ENCODE data around the gene ETS1. TPM values are rescaled to one million over a fixed set of nuclear protein-coding genes. Genes with fewer than 3 reads are reported as not detected.

ETS1 gene
- polyA plus RNA-seq, 4 donors = 5.1 to 31.5 (median 20.9) TPM

DNA sequence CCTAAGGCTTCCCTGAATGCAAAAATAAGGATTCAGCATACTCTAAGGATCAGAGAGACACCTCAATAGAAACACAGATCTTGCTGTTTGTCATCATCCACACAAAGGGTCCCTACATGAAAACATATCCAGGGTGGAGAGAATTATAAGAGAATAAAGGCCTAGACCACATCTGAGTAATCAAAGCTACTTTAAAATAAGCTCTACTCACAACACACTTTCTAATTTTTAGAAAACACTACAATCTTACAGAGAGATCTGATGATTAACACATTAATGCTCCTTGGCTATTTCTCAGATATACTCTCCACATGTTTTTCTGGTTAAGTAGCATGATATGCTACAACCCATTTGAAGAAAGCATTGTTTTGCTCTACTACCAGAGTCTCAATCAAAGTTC, 108.2 kb downstream of the ETS1 start:
- H3K9me3 ChIP-seq (ENCODE audit: control insufficient read depth in 2 of 2, insufficient read depth in 1 of 2, low read depth in 1 of 2, low read length in 1 of 2) = no peaks in the 10 kb centered on the region
- FAIRE-seq (no peak), DNase-seq (no peak)
- H3K36me3 ChIP-seq (ENCODE audit: control insufficient read depth in 3 of 3, insufficient read depth in 2 of 3, low read depth in 1 of 3, low read length in 3 of 3) = peaks cover 0 to 29% (median 2%) of the 10 kb centered on the region in 3 donors
- H3K4me1 ChIP-seq (ENCODE audit: control insufficient read depth in 3 of 3, insufficient read depth in 2 of 3, low read depth in 1 of 3, low read length in 2 of 3) = peaks cover 0 to 24% (median 13%) of the 10 kb centered on the region in 3 donors
- H3K27me3 ChIP-seq (ENCODE audit: control insufficient read depth in 3 of 3, insufficient read depth in 3 of 3, low read length in 3 of 3) = no peaks in the 10 kb centered on the region
- H3K27ac ChIP-seq (ENCODE audit: low read depth in 1 of 3, low read length in 2 of 3) = peak overlapping the region in 1 of 3 donors; percentile 56
- H3K4me3 ChIP-seq (ENCODE audit: low read depth in 1 of 3, low read length in 3 of 3) = no peak overlapping the region

DNA sequence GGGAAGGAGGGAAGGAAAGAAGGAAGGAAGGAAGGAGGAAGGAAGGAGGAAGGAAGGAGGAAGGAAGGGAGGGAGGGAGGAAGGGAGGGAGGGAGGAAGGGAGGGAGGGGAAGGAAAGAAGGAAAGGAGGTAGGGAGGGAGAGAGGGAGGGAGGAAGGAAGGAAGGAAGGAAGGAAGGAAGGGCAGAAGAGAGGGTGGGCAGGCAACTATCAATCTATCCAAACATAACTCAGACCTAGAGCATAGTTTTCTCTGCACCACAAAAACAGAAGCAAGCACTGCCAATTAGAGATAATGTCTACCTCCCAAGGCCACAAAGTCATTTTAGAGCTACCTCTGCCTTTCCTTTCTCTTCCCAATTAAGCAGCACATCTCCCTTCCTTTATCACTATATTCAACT, 109.1 kb downstream of the ETS1 start:
- FAIRE-seq (no peak), DNase-seq (no peak)
- no peaks in the 10 kb centered on the region for H3K27me3 ChIP-seq (ENCODE audit: control insufficient read depth in 3 of 3, insufficient read depth in 3 of 3, low read length in 3 of 3)
- H3K36me3 ChIP-seq (ENCODE audit: control insufficient read depth in 3 of 3, insufficient read depth in 2 of 3, low read depth in 1 of 3, low read length in 3 of 3) = peaks cover 0 to 29% (median 2%) of the 10 kb centered on the region in 3 donors
- no peak overlapping the region for H3K4me3 ChIP-seq (ENCODE audit: low read depth in 1 of 3, low read length in 3 of 3)
- no peaks in the 10 kb centered on the region for H3K9me3 ChIP-seq (ENCODE audit: control insufficient read depth in 2 of 2, insufficient read depth in 1 of 2, low read depth in 1 of 2, low read length in 1 of 2)
- peaks cover 6 to 28% (median 20%) of the 10 kb centered on the region in 3 donors for H3K4me1 ChIP-seq (ENCODE audit: control insufficient read depth in 3 of 3, insufficient read depth in 2 of 3, low read depth in 1 of 3, low read length in 2 of 3)
- H3K27ac ChIP-seq (ENCODE audit: low read depth in 1 of 3, low read length in 2 of 3) = peak overlapping the region in 1 of 3 donors; percentile 64

DNA sequence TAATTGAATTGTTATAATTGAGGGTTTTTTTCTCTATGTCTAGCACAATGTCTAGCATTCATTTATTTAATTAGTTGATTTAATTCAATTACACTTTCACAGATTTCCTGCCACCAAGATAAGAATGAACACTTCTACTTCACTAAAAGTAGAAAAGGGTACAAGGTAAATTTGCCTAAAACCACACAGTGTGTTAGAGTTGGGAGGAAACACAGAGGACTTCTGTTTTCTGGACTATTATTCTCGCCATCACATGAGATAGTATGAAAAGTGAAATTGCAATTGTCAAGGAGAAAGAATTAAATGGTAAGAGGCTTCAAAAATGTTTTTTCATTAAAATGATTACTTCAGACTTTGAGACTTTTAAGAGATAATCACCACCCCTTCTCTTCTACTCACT, 109.5 kb downstream of the ETS1 start:
- no peaks in the 10 kb centered on the region for H3K27me3 ChIP-seq (ENCODE audit: control insufficient read depth in 3 of 3, insufficient read depth in 3 of 3, low read length in 3 of 3)
- no peaks in the 10 kb centered on the region for H3K9me3 ChIP-seq (ENCODE audit: control insufficient read depth in 2 of 2, insufficient read depth in 1 of 2, low read depth in 1 of 2, low read length in 1 of 2)
- H3K4me3 ChIP-seq (ENCODE audit: low read depth in 1 of 3, low read length in 3 of 3) = no peak overlapping the region
- H3K27ac ChIP-seq (ENCODE audit: low read depth in 1 of 3, low read length in 2 of 3) = no peak overlapping the region
- FAIRE-seq (no peak), DNase-seq (no peak)
- H3K36me3 ChIP-seq (ENCODE audit: control insufficient read depth in 3 of 3, insufficient read depth in 2 of 3, low read depth in 1 of 3, low read length in 3 of 3) = peaks cover 0 to 29% (median 2%) of the 10 kb centered on the region in 3 donors
- 71 to 89% (median 79%) methylated on average over 1 of the region's 1 CpG for WGBS, 3 donors
- H3K4me1 ChIP-seq (ENCODE audit: control insufficient read depth in 3 of 3, insufficient read depth in 2 of 3, low read depth in 1 of 3, low read length in 2 of 3) = peaks cover 8 to 30% (median 20%) of the 10 kb centered on the region in 3 donors

DNA sequence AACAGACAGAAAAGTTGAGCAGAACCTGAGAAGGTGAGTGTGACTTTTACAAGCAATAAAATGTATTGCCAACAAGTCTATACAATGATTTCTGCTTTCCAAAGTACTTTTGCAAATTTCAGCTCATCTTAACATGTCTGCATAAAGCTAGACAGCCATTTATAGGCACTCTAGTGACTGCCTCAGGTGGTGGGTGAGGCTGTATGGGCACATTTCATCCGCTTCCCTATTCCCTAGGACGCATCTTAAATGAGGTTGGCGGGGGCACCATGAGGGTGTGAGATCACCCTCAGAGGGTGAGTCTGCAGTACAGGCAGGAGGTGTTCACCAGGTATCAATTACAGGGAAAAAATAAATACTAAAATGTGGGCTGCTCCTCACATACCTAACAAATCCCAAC, 110.1 kb downstream of the ETS1 start:
- no peak for DNase-seq
- WGBS, 3 donors = 83 to 90% (median 84%) methylated on average over 3 of the region's 3 CpGs
- Histone ChIP-seq H3K4me3 (ENCODE audit: low read depth in 1 of 3, low read length in 3 of 3) (no peak overlapping the region), H3K4me1 (ENCODE audit: control insufficient read depth in 3 of 3, insufficient read depth in 2 of 3, low read depth in 1 of 3, low read length in 2 of 3) (peaks cover 10 to 36% (median 25%) of the 10 kb centered on the region in 3 donors), H3K36me3 (ENCODE audit: control insufficient read depth in 3 of 3, insufficient read depth in 2 of 3, low read depth in 1 of 3, low read length in 3 of 3) (peaks cover 0 to 29% (median 2%) of the 10 kb centered on the region in 3 donors), H3K9me3 (ENCODE audit: control insufficient read depth in 2 of 2, insufficient read depth in 1 of 2, low read depth in 1 of 2, low read length in 1 of 2) (no peaks in the 10 kb centered on the region), H3K27me3 (ENCODE audit: control insufficient read depth in 3 of 3, insufficient read depth in 3 of 3, low read length in 3 of 3) (no peaks in the 10 kb centered on the region), H3K27ac (ENCODE audit: low read depth in 1 of 3, low read length in 2 of 3) (peak overlapping the region in 2 of 3 donors; percentile 39 to 77)
- no peak for FAIRE-seq

DNA sequence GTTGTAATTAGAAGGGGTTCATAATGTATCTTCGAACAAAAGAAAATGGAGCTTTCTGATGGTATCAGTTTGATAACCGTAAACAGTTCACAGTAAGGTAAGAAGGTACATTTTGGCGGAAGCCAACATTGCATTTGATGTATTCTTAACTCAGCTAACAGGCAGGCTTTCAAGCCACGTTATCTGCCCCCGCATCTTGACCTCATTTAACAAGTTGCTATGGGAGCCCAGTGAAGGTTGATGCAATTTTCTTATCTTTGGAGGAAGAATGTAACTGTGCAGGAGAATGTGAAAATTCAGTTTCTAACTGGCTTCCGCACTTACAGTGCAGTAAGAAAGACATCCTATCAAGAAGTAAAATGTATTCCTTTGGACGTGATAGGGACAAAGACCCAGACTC, 110.6 kb downstream of the ETS1 start:
- no peak overlapping the region for H3K4me3 ChIP-seq (ENCODE audit: low read depth in 1 of 3, low read length in 3 of 3)
- H3K9me3 ChIP-seq (ENCODE audit: control insufficient read depth in 2 of 2, insufficient read depth in 1 of 2, low read depth in 1 of 2, low read length in 1 of 2) = no peaks in the 10 kb centered on the region
- peaks cover 0 to 29% (median 2%) of the 10 kb centered on the region in 3 donors for H3K36me3 ChIP-seq (ENCODE audit: control insufficient read depth in 3 of 3, insufficient read depth in 2 of 3, low read depth in 1 of 3, low read length in 3 of 3)
- FAIRE-seq (no peak), DNase-seq (peak; percentile 46 to 74)
- WGBS, 3 donors = 26 to 53% (median 35%) methylated on average over 7 of the region's 7 CpGs
- H3K4me1 ChIP-seq (ENCODE audit: control insufficient read depth in 3 of 3, insufficient read depth in 2 of 3, low read depth in 1 of 3, low read length in 2 of 3) = peaks cover 10 to 39% (median 26%) of the 10 kb centered on the region in 3 donors
- H3K27ac ChIP-seq (ENCODE audit: low read depth in 1 of 3, low read length in 2 of 3) = peak overlapping the region in 1 of 3 donors; percentile 39
- H3K27me3 ChIP-seq (ENCODE audit: control insufficient read depth in 3 of 3, insufficient read depth in 3 of 3, low read length in 3 of 3) = no peaks in the 10 kb centered on the region

DNA sequence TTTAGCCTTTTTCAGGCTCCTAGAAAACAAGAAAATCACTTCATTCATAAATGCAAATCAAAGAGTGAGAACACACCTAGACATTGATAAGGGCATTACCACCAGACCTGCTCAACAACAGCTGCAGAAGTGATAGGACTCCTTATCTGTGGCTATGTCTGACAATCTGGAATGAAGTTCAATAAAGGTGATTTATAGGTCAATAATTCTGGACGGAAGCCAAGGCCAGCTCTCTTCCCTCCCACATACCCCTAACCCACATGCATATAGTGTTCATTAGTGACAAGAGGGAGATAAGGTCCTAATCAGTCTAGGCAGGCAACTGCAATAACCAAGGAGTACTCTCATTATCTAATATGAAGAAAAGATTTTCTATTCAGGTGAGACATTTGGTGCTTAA, 111.3 kb downstream of the ETS1 start:
- H3K4me1 ChIP-seq (ENCODE audit: control insufficient read depth in 3 of 3, insufficient read depth in 2 of 3, low read depth in 1 of 3, low read length in 2 of 3) = peaks cover 10 to 41% (median 29%) of the 10 kb centered on the region in 3 donors

DNA sequence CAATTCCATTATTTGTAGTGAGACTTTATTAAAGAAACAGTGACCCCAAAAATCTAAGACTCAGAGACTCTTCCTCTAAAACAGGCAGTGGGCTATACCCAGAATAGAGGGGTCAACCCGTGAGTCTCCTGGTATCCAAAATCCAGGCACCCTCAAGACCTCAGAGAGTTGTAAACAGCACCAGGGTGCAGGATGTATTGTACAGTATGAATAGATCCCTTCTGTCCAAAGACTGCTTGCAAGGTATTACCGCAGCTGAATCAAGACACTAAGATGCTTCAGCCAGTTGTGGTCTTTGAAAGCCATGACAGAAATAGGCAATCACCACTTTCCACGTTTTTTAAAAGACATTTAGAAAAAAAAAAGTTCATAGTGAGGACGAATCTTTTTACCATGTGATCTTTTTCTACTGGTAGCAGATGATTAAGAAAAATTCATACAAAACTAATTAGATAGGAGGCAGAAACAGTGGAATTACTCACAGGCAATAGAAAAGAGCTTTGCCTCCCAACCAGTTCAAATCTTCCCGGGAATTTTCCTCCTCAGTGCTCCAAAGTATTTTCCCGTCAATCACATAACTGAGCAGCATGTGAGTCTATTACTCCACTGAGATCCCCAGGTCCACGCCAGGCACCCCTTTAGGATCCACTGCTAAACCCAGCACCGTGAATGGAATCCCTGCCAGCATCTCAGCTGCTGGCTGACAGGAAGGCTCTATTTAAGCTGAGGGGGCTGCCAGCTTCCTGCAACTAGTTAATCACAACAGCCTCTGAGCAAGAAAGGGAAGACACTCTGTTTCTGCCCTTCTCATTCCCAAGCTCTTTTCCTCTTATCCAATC, 113.1 kb downstream of the ETS1 start:
- Histone ChIP-seq H3K4me1 (ENCODE audit: control insufficient read depth in 3 of 3, insufficient read depth in 2 of 3, low read depth in 1 of 3, low read length in 2 of 3) (peaks cover 10 to 42% (median 30%) of the 10 kb centered on the region in 3 donors), H3K36me3 (ENCODE audit: control insufficient read depth in 3 of 3, insufficient read depth in 2 of 3, low read depth in 1 of 3, low read length in 3 of 3) (peaks cover 0 to 21% (median 6%) of the 10 kb centered on the region in 3 donors), H3K27me3 (ENCODE audit: control insufficient read depth in 3 of 3, insufficient read depth in 3 of 3, low read length in 3 of 3) (no peaks in the 10 kb centered on the region), H3K9me3 (ENCODE audit: control insufficient read depth in 2 of 2, insufficient read depth in 1 of 2, low read depth in 1 of 2, low read length in 1 of 2) (no peaks in the 10 kb centered on the region), H3K4me3 (ENCODE audit: low read depth in 1 of 3, low read length in 3 of 3) (no peak overlapping the region), H3K27ac (ENCODE audit: low read depth in 1 of 3, low read length in 2 of 3) (peak overlapping the region in 2 of 3 donors; percentile 2 to 74)
- WGBS, 3 donors = 63 to 69% (median 64%) methylated on average over 8 of the region's 8 CpGs
- FAIRE-seq (no peak), DNase-seq (no peak)

More for the DNA sequence above, 111.3 kb downstream of the ETS1 start:
- no peak overlapping the region for H3K4me3 ChIP-seq (ENCODE audit: low read depth in 1 of 3, low read length in 3 of 3)
- 0 to 25% (median 11%) methylated on average over 1 of the region's 1 CpG for WGBS, 3 donors
- peak overlapping the region in 2 of 3 donors; percentile 27 to 80 for H3K27ac ChIP-seq (ENCODE audit: low read depth in 1 of 3, low read length in 2 of 3)
- no peaks in the 10 kb centered on the region for H3K27me3 ChIP-seq (ENCODE audit: control insufficient read depth in 3 of 3, insufficient read depth in 3 of 3, low read length in 3 of 3)
- no peak for FAIRE-seq
- H3K9me3 ChIP-seq (ENCODE audit: control insufficient read depth in 2 of 2, insufficient read depth in 1 of 2, low read depth in 1 of 2, low read length in 1 of 2) = no peaks in the 10 kb centered on the region
- DNase-seq = peak; percentile 70 to 92
- peaks cover 0 to 31% (median 2%) of the 10 kb centered on the region in 3 donors for H3K36me3 ChIP-seq (ENCODE audit: control insufficient read depth in 3 of 3, insufficient read depth in 2 of 3, low read depth in 1 of 3, low read length in 3 of 3)

DNA sequence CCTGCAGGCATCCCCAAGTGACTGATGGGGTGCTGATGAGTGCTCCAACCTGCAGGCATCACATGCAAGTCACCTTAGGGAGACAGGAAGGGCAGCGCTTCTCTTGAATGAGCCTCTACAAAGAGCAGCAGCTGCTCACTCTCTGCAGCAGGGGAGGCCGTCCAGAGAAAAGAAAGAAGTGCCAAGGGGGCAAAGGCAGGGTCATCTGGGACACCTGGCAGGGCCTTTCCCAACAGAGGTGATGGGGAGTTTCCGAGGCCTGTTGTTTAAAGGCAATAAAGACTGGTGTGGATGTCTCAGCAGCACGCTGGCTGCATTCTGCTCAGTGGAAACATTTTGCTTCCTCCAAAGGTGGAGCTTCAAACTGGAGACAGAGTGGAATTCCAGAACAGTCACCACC, 113.7 kb downstream of the ETS1 start:
- H3K4me3 ChIP-seq (ENCODE audit: low read depth in 1 of 3, low read length in 3 of 3) = no peak overlapping the region
- H3K27ac ChIP-seq (ENCODE audit: low read depth in 1 of 3, low read length in 2 of 3) = peak overlapping the region in 1 of 3 donors; percentile 48
- H3K36me3 ChIP-seq (ENCODE audit: control insufficient read depth in 3 of 3, insufficient read depth in 2 of 3, low read depth in 1 of 3, low read length in 3 of 3) = peaks cover 0 to 21% (median 6%) of the 10 kb centered on the region in 3 donors
- no peaks in the 10 kb centered on the region for H3K27me3 ChIP-seq (ENCODE audit: control insufficient read depth in 3 of 3, insufficient read depth in 3 of 3, low read length in 3 of 3)
- peaks cover 10 to 42% (median 35%) of the 10 kb centered on the region in 3 donors for H3K4me1 ChIP-seq (ENCODE audit: control insufficient read depth in 3 of 3, insufficient read depth in 2 of 3, low read depth in 1 of 3, low read length in 2 of 3)
- WGBS, 3 donors = 31 to 43% (median 32%) methylated on average over 4 of the region's 4 CpGs
- H3K9me3 ChIP-seq (ENCODE audit: control insufficient read depth in 2 of 2, insufficient read depth in 1 of 2, low read depth in 1 of 2, low read length in 1 of 2) = no peaks in the 10 kb centered on the region
- FAIRE-seq = no peak
- no peak for DNase-seq

All from small intestine (tissue), 7 donors.